ENCODE data around the gene PRAME.

Gene PRAME

DNA sequence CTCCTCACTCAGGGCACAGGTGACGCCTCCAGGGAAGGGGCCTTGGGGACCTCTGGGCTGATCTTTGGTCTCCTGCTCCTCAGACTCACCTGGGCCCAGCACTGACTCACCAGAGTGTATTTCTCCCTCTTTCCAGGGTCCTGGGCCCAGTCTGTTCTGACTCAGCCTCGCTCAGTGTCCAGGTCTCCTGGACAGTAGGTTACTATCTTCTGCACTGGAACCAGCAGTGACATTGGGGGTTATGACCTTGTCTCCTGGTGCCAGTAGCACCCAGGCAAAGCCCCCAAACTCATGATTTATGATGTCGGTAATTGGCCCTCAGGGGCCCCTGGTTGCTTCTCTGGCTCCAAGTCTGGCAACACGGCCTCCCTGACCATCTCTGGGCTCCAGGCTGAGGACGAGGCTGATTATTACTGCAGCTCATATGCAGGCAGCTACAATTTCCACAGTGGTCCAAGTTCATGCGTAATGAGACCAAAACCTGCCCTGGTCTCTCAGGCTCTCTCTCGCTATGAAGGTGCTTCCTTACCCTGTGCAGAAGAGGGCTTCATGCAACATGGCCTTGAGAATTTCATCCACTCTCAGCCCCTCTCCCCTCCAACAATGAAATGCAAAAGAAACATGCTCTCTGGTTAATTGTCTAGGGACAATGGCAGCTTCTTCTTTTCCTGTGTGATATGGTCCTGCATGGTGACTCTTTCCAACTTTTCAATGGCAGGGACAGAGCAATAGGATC lies 21.0 kb upstream of the PRAME start:
- DNase-seq, result no peak

DNA sequence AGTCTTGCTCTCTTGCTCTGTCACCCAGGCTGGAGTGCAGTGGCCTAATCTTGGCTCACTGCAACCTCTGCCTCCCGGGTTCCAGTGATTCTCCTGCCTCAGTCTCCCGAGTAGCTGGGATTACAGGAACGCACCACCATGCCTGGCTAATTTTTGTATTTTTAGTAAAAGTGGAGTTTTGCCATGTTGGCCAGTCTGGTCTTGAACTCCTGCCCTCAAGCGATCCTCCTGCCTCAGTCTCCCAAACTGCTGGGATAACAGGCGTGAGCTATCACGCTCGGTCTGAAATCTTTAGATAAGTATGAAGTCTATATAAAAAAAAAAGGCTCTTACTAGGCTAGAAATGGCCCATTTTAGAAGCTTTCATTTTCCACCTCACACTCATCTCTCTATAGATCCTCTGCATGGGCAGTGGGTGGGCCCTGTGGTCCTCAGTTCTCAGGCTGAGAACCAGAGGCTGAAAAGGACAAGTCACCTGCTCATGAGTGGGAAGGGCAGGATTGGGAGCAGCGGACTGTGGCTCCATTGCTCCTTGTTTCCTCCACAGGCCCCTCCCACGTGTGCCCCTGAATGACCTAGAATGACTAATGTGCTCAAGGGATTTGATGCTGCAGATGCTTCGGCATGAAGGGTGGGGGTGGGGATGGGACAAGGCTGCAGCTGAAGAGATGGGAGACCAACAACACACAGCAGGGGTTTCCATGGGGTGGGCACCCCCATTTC lies 19.8 kb upstream of the PRAME start:
- DNase-seq, result no peak

DNA sequence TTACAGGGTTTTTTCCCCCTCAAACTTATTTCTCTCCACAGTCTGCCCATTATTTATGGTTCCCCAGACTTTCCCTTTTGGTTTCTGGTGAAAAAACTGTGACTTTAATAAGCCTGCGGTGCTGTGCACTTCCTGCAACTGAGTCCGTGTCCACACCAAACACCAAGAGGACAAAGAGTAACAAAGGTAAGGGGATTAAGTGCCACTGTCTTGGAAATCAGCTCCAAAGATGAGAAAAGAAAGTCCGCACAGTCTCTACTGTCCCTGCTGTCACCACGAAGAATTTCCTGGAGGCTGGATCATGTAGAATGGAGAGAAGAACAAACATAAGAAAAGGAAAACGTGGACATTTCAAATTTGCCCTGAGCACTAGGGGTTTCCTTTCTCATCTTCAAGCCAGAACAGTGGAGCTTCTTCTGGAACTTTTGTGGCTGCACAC lies 17.9 kb upstream of the PRAME start:
- no peak for DNase-seq

GRCh38 chr22:22576244-22576988 lies 17.4 kb upstream of the PRAME start:
- DNase-seq, result no peak

- DNase-seq, result no peak
These were observed 15.3 kb upstream of the PRAME start for GRCh38 chr22:22574361-22574760.

- no peak for DNase-seq
These were observed 14.2 kb upstream of the PRAME start for GRCh38 chr22:22573047-22573889.

GRCh38 chr22:22571862-22572261 lies 12.8 kb upstream of the PRAME start:
- DNase-seq, result no peak

- no peak for DNase-seq
These were observed 12.4 kb upstream of the PRAME start for GRCh38 chr22:22571429-22571828.

DNA sequence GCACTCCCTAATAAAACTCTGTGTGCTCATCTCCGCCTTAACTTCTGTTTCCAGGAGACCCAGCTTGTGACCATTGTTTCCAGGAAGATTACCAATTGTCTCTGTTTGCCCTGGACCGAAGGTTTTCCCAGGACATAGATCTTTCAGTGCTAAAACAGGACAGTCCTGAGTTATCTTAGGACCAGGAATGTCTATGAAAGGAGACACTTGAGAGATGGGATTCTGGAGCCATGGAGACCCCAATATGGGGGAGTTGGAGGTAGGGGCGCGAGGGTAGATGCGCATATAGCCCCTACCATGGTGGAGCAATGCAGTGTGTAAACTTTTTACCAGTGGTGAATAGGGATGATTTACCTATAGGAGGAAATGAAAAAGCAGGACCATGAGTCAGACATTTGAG lies 10.2 kb upstream of the PRAME start:
- DNase-seq, result no peak

GRCh38 chr22:22565981-22566380 lies 6.9 kb upstream of the PRAME start:
- DNase-seq, result no peak

DNA sequence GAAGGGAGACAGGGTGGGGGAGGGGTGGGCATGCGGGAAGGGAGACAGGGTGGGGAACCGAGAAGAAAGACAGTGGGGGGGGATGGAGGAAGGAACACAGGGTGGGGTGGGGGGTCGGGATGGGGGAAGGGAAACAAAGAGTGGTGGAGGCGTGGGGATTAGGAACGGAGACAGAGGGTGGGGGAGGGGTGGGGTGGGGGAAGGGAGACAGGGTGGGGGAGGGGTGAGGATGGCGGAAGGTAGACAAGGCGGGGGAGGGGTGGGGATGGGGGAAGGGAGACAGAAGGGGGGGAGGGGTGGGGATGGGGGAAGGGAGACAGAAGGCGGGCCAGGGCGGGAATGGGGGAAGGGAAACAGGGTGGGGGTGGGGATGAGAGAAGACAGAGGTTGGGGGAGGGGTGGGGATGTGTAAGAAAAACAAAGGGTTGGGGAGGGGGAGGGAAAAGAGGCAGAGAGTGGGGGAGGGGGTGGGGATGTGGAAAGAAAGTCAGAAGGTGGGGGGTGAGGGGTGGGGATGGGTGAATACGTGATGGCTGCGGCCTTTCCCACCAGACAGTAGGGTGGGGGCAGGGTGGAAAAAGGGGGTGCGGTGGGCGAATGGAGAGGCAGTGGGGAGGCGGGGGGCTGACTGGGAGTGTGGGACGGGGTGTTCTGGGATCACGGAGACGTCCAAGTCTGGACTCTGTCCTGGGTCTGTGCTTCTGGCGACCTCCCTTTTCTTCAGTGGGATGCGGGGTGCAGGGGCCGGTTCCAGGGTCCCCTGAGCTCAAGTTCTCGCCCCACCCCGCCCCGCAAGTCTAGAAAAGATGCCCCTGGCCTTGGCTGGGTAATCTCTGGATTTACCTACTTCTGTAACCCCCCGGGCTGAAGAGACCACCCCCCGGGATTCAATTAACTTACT lies 744 bp downstream of the PRAME start:
- no peak for DNase-seq

GRCh38 chr22:22556995-22557925 lies 1.8 kb downstream of the PRAME start:
- no peak for DNase-seq

- no peak for DNase-seq
These were observed 2.5 kb downstream of the PRAME start for GRCh38 chr22:22556578-22556977.

GRCh38 chr22:22555596-22555995 lies 3.5 kb downstream of the PRAME start:
- DNase-seq, result no peak

DNA sequence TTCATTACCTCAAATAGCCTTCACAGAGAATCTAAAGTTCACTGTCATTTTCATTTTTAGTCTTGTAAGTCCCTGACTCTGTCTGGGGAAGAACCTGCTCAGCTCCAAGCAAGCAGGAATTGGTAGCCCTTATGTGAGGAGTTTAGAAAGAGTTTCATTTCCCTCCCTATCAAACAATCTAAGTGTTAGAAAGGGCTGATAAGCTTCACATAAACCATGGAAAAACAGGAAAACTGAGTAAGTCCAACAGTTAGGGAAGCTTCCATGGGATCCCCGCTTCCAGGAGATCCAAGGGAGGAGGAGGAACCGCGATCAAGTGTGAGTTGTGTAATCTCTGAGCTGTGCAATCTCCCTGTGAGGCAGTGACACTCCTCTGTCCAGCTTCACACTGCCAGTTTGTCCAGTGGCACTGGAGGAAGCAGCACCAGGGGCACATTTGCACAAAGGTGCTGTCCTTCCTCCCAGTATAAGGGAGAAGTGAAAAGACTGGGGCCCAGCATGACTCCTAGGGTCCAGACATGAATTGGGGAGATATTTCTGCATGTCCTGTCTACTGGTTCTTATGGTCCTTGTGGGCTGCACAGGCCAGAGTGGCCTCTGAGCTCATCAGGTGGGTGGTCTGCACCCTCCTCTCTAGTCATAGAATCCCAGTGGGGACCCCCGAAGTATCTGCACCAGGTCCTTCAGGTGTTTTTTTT lies 4.3 kb downstream of the PRAME start:
- no peak for DNase-seq

DNA sequence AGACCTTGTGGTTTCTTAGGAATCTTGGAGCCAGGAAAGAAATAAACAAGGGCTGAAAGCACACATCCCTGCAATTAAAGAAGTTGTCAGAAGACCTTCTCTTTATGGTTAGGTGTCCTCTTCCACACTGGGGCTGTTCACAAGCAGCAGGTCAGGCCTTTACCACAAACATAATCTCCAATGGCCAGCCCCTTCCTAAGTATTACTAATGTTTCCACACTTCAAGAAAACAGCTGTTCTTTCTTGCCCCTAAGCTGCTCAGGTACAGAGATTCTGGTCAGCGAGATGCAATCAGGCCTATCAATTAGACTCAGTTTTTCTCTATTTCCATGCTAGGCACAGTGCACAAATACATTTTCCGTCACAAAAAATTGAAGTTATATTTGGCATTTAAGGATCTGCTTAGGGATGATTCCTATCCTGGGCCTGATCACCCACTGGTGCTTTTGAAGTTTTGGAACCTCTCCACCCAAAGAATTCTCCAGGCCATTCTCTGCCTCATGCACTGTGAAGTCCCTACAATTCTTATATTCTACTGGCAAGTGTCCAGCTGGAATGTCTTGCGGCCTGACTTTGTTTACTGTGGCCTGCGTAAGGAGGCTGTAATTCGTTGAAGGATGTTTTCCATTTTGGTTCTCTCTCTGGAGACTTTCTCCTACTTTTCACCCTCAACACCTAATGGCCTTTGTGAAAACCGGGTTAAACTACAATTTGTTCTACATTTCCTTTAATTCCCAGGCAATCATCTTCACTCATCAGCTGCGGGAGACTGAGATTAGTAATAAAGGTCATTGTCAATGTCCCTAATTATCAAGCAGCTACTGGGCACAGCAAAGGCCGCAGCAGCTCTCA lies 5.1 kb downstream of the PRAME start:
- no peak for DNase-seq

DNA sequence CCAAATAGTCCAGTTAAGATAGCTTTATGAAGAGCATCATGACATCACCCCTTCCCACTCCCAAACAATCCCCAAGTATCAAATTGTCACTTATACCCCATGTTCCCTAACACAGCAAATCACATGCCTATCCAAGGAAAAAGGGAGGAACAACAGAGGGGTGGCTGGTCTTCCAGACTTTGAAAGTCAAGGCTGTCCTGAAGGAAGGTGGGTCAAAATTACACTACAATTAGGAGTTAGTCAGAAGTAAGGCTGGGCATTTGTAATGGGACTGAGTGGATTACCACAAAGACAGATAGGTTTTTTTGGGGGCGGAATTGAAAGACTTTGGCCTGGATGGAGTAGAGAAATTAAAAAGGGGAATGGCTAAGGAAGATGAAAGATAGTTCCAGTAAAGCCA lies 5.9 kb downstream of the PRAME start:
- no peak for DNase-seq

DNA sequence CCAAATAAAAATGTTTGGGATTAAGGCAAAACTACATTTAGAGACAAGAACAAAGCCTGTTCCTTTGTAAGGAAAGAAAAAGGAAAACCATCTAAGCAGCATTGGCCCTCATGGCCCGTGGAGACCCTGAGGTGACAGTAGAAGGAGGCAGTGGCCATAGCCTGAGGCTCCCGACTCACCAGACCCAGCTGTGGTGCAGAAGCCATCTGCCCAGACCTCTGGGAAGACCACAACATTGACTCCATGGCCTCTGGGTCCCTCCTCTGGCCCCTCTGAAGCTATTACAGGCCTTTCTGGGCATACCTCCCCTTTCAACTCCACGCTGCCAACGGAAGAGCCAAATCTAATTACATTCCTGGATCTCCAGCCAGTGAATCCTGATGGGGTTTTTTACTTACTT lies 6.4 kb downstream of the PRAME start:
- DNase-seq, result no peak

All from KG1 (cell line).